Activated T-helper 17 cell treated with anti-CD3 and anti-CD28 coated beads, Interleukin-2, amount 50 U/mL, for 72 hours (primary cell): Measurements from ENCODE around the gene DDX31. TPM values are rescaled to one million over a fixed set of nuclear protein-coding genes. Genes with fewer than 3 reads are reported as not detected.
A peak's percentile ranks its signal among the peaks of the same experiment; 100 is the strongest.

Source experiments
- ATAC-seq: fragments of 150-1000 bp; cut with Tn5 transposase; replicated peaks from 2 replicates; pipeline ENCODE4 v1.10.0; 2021; ENCODE audit warnings: mild to moderate bottlenecking, moderate library complexity
- H3K27ac Mint-ChIP-seq: one replicate; pipeline ENCODE4 v1.8.0; 2022; ENCODE audit warnings: mixed read lengths
- H3K27me3 Mint-ChIP-seq: one replicate; pipeline ENCODE4 v1.8.0; 2022; ENCODE audit warnings: mixed read lengths
- H3K36me3 Mint-ChIP-seq: one replicate; pipeline ENCODE4 v1.8.0; 2022; ENCODE audit warnings: low read depth, mild to moderate bottlenecking, mixed read lengths
- H3K4me1 Mint-ChIP-seq: one replicate; pipeline ENCODE4 v1.8.0; 2022; ENCODE audit warnings: mixed read lengths
- H3K4me3 Mint-ChIP-seq: one replicate; pipeline ENCODE4 v1.8.0; 2022; ENCODE audit warnings: mild to moderate bottlenecking, mixed read lengths
- H3K9me3 Mint-ChIP-seq: one replicate; pipeline ENCODE4 v1.8.0; 2022; ENCODE audit warnings: mixed read lengths
- total RNA-seq, 2 donors: library from RNA; stranded (reverse); gene quantifications; one replicate each; pipeline ENCODE4 v1.2.3, GENCODE V29; 2022

The DDX31 gene
- total RNA-seq, 2 donors from 2014 or later: 12.7 to 23.0 TPM

DNA sequence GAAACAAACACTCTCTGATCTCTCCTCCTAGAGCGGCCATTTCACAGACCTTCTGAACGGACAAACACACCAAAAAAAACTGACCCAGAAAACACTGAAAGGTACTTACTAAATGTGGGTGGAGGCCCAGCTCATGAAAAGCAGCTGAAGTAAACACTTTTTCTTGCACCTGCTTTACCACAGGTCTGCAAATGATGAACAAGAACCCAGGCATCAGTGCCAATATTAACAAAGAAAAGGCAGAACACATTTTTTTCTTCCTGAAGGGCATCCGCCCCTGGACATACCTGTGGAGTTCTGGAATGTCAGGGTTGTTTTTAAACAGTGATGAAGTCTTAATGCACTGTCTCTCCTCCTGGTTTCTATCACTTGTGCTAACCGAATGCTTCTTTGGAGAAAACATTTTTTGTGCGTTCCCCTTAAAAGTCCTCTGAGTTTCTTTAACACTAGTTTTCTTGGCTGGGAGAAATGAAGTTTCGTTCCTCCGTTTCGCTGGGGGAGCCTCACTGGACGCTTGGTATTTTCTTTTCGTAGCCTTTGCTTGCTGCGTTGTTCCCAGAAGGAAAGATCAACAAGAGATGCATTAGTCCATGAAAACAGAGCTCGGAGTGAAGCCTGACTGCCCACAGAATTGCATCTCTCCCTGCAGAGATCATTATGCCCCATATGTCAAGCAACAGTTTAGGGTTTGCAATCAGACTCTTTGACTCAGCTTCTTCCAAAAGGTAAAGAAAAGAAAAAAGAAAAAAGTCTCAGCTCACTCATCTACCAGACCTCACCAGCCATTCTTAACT, 7.4 kb downstream of the DDX31 start:
- Mint-ChIP-seq H3K9me3 (no peaks in the 10 kb centered on the region), H3K27me3 (no peaks in the 10 kb centered on the region), H3K4me1 (no peaks in the 10 kb centered on the region), H3K27ac (peak overlapping the region; percentile 50), H3K36me3 (peaks cover 11% of the 10 kb centered on the region), H3K4me3 (no peak overlapping the region)
- no peak for ATAC-seq

DNA sequence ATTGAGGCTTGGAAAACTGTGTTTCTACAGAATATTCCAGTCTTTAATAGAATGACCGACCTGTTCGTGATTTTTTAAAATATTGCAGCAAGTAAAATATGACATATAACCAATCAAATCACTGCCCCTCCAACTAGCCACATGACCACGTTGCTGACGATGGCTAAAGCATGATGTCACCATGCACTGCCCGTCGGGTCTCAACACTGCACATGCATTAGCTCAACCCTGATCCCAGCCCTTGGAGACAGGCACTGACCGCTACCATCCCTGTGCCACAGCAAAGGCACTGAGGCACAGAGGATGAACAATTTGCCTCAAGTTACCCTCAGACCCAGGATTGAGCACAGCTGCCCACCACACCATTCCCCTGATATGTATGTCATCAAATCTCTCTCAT, 13.5 kb downstream of the DDX31 start:
- no peak for ATAC-seq
- peaks cover 34% of the 10 kb centered on the region for H3K36me3 Mint-ChIP-seq
- no peaks in the 10 kb centered on the region for H3K9me3 Mint-ChIP-seq
- no peaks in the 10 kb centered on the region for H3K4me1 Mint-ChIP-seq
- H3K27me3 Mint-ChIP-seq: no peaks in the 10 kb centered on the region
- no peak overlapping the region for H3K27ac Mint-ChIP-seq
- no peak overlapping the region for H3K4me3 Mint-ChIP-seq

DNA sequence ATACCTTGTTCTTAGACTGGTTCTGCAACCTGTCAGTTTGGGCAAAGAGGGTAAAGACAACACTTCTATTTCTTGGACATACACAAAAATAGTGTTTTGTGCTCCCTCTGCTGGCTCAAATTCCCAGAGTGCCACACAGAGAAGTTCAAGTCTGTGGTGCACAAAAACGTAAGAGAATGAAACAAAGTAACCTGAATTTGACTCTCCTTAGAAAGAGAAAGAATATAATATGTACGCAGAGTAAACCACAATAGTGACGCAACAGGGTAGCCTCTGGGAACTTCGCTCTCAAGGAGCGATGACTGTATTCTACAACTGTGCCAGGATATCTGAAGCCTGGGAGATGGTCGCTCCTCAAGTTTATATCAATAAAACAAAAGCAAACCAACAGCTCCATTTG, 18.5 kb downstream of the DDX31 start:
- Mint-ChIP-seq H3K36me3 (peaks cover 85% of the 10 kb centered on the region), H3K9me3 (no peaks in the 10 kb centered on the region), H3K27ac (no peak overlapping the region), H3K27me3 (no peaks in the 10 kb centered on the region), H3K4me3 (no peak overlapping the region), H3K4me1 (no peaks in the 10 kb centered on the region)
- ATAC-seq: no peak

DNA sequence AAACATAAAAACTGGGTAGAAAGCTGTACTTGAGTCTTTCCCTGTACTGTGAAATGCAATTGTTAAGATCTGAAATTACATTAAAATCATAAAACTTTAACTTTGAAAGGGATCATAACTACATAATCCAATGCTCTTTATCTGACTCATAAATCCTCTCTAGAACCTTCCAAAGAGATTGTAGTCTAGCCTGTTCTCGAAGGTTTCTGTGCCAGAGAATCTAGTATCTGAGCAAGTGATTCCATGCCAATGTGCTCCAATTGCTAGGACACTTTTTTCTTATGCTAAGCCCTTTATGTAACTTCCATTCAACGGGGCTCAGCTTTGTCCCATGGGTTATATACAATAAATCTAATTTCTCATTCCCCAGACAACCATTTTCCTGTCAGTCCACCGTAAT, 21.1 kb downstream of the DDX31 start:
- ATAC-seq: no peak
- no peak overlapping the region for H3K27ac Mint-ChIP-seq
- H3K36me3 Mint-ChIP-seq: peaks cover 94% of the 10 kb centered on the region
- no peaks in the 10 kb centered on the region for H3K9me3 Mint-ChIP-seq
- no peaks in the 10 kb centered on the region for H3K27me3 Mint-ChIP-seq
- no peak overlapping the region for H3K4me3 Mint-ChIP-seq
- H3K4me1 Mint-ChIP-seq: no peaks in the 10 kb centered on the region

DNA sequence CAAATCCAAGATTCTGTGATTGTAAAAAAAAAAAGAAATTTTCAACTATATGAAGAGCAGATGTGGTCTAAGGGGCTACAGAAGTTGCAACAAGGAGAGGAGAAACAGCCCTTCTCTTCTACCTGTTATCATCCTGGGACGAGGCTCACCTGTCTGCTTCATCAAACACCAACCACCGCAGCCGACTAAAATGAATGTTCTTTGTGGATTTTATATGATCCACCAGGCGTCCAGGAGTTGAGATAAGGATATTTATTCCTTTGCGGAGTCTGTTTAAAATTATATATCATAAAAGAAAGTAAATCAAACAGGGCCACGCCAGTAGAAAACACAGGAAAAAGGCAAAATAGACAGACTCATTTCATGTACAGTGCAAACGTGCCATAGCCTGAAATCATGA, 21.5 kb downstream of the DDX31 start:
- ATAC-seq: no peak
- no peak overlapping the region for H3K27ac Mint-ChIP-seq
- no peak overlapping the region for H3K4me3 Mint-ChIP-seq
- peaks cover 97% of the 10 kb centered on the region for H3K36me3 Mint-ChIP-seq
- no peaks in the 10 kb centered on the region for H3K4me1 Mint-ChIP-seq
- H3K27me3 Mint-ChIP-seq: no peaks in the 10 kb centered on the region
- no peaks in the 10 kb centered on the region for H3K9me3 Mint-ChIP-seq

DNA sequence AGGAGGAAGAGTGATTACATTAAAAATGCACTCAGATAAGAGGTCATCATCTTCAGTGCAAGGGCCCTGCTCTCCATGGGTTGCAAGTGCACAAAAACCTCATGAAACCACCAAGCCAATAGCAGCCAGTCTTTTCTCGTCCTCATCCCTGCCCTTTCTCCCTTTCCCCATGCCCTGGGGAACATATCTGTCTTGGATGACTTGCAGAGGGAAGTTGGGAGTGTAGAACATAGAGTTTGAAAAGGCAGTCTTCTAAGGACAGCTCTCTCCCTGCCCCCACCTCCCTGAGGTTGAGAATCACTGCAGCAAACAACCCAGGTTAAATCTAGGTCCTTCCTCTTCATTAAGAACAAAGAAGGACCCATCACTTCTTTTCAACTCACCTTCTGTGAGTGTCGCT, 22.0 kb downstream of the DDX31 start:
- no peaks in the 10 kb centered on the region for H3K9me3 Mint-ChIP-seq
- no peaks in the 10 kb centered on the region for H3K27me3 Mint-ChIP-seq
- no peak overlapping the region for H3K4me3 Mint-ChIP-seq
- H3K4me1 Mint-ChIP-seq: no peaks in the 10 kb centered on the region
- H3K27ac Mint-ChIP-seq: no peak overlapping the region
- peaks cover 100% of the 10 kb centered on the region for H3K36me3 Mint-ChIP-seq
- no peak for ATAC-seq

DNA sequence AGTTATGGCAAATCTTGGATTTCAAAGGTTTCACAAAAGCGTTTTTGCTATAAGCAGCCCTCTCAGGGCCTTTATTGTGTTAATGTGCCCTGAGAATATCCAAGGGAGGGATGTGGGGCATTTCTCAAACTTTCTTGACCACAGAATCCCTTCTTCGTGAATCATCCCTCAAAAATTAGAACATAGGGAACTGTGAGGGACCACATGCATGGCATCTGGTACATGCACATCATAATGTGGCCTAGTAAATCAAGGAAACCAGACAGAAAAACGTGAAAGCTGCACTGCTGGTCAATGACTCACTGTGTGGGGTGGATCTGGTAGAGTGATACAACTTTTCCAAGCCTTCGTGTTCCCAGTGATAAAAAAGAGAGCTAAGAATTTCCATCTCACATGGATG, 22.4 kb downstream of the DDX31 start:
- H3K36me3 Mint-ChIP-seq: peaks cover 100% of the 10 kb centered on the region

DNA sequence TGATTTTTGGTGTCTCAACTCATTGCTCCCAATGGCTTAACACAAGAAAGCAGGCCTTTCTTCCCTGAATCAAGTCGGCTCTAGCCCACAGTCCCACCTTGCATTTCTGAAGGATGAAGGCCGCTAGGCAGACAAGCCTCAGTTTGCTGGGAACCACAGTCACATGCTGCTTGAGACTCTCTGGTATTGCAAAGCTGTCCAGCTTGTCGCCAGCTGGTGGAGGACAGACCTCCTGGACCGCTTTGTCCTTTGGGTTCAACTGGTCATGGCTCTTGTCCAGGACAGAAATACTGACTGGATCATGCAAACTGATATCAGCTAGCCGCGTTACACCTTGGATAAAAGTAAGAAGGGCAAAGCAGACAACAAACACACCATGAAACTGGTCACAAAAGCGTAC, 23.1 kb downstream of the DDX31 start:
- H3K27ac Mint-ChIP-seq: no peak overlapping the region
- peaks cover 100% of the 10 kb centered on the region for H3K36me3 Mint-ChIP-seq
- H3K4me3 Mint-ChIP-seq: no peak overlapping the region
- H3K27me3 Mint-ChIP-seq: no peaks in the 10 kb centered on the region
- H3K4me1 Mint-ChIP-seq: no peaks in the 10 kb centered on the region
- no peaks in the 10 kb centered on the region for H3K9me3 Mint-ChIP-seq
- no peak for ATAC-seq

More for the DNA sequence above, 22.4 kb downstream of the DDX31 start:
- ATAC-seq: peak; percentile 71
- no peaks in the 10 kb centered on the region for H3K4me1 Mint-ChIP-seq
- no peaks in the 10 kb centered on the region for H3K9me3 Mint-ChIP-seq
- H3K27me3 Mint-ChIP-seq: no peaks in the 10 kb centered on the region
- H3K4me3 Mint-ChIP-seq: no peak overlapping the region
- no peak overlapping the region for H3K27ac Mint-ChIP-seq

DNA sequence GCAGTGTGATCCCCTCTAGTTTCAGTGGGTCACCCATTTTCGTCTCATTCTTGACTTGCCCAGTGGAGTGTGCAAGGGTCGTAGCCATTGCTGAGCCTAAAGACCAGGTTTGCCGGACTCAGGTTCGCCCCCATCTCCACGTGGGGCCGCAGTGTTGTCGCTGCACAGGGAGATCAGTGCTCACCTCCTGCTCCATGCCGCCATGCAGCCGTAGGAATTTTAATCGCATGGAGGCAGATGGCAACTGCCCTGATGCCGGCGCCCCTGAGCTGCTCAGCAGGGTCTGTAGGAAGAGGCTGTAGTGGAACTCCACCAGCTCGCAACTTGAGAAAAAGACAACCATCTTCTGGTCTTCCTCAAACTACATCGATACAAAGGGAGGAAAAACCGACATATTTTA, 24.1 kb downstream of the DDX31 start:
- no peak for ATAC-seq
- Mint-ChIP-seq H3K9me3 (no peaks in the 10 kb centered on the region), H3K36me3 (peaks cover 100% of the 10 kb centered on the region), H3K4me3 (no peak overlapping the region), H3K4me1 (no peaks in the 10 kb centered on the region), H3K27ac (no peak overlapping the region), H3K27me3 (no peaks in the 10 kb centered on the region)

DNA sequence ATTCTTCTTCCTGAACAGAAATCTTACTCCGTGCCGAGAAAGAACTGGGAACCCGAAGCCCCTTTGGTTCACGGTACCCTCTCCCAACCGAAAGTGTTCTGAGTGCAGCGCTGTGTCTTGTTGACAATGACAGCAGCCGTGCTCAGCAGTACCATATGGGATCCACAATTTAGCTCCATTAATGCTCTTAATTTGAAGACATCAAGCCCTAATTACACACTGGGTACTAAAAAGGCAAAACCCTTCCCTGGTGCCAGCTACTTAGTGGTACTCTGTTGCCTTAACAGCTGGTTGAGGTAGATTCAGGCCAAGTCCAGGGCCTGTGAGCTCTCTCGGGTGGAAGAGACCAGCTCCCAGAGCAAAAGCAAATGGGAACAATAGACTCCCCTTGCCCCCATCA, 24.5 kb downstream of the DDX31 start:
- H3K36me3 Mint-ChIP-seq: peaks cover 100% of the 10 kb centered on the region
- no peak for ATAC-seq

DNA sequence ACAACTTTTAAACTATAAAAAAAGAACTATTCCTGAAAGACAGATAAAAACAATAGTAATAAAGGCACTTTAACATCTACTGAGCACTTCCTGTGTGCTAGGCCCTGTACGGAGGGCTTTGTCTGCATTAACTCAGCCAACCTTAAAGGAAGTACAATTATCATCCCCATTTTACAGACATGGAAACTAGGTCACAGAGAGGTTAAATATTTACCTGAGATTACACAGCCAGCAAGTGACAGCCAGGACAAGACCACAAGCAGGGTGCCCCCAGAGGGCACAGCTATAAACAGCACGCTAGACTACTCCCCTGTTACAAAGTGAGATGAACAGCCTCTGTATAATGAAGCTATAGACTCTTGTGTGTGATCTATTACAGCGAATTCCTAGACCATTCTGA, 25.5 kb downstream of the DDX31 start:
- no peaks in the 10 kb centered on the region for H3K27me3 Mint-ChIP-seq
- H3K4me1 Mint-ChIP-seq: no peaks in the 10 kb centered on the region
- H3K4me3 Mint-ChIP-seq: no peak overlapping the region
- peaks cover 100% of the 10 kb centered on the region for H3K36me3 Mint-ChIP-seq
- no peak overlapping the region for H3K27ac Mint-ChIP-seq
- no peaks in the 10 kb centered on the region for H3K9me3 Mint-ChIP-seq
- ATAC-seq: no peak

More for the DNA sequence above, 24.5 kb downstream of the DDX31 start:
- Mint-ChIP-seq H3K27me3 (no peaks in the 10 kb centered on the region), H3K27ac (no peak overlapping the region), H3K9me3 (no peaks in the 10 kb centered on the region), H3K4me3 (no peak overlapping the region), H3K4me1 (no peaks in the 10 kb centered on the region)

DNA sequence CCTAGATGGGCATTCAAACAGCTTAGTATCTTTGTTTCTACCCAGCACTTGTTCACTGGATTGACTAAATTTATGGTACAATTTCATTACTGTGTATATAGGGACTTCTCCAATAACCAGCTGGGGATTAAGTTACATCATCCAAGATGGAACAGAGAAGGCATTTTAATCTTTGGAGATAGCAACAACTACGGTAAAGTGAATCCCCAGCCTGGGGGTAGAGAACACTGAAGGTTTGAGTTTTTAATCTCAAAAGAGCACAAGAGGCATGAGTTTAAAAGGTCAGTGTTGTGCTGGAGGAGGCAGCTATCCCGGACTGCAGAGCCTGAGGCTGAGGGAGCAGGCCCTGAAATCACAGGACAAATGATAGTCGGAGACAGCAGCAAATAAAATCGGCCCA, 28.6 kb downstream of the DDX31 start:
- ATAC-seq: no peak
- Mint-ChIP-seq H3K4me3 (no peak overlapping the region), H3K27me3 (no peaks in the 10 kb centered on the region), H3K4me1 (no peaks in the 10 kb centered on the region), H3K9me3 (no peaks in the 10 kb centered on the region), H3K27ac (no peak overlapping the region), H3K36me3 (peaks cover 98% of the 10 kb centered on the region)

DNA sequence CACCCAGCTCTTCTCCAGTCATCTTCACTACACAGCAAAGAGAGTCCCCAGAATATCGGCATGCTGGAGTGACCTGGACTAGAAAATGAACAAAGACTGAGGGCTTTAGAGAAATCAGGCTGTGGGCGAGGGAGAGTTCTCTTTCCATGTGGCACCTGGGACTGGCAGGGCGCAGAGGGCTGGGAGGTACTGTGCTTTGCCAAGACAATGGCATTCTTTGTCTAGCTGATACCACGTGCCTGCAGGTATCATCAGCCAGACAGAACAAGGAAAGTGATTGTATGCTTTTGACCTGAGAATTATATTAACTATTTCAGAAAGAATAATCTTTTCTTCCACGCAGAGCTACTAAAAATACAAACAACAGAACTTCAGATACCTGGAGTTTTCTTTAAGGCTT, 30.5 kb downstream of the DDX31 start:
- no peak overlapping the region for H3K27ac Mint-ChIP-seq
- no peaks in the 10 kb centered on the region for H3K9me3 Mint-ChIP-seq
- H3K4me3 Mint-ChIP-seq: no peak overlapping the region
- ATAC-seq: no peak
- peaks cover 98% of the 10 kb centered on the region for H3K36me3 Mint-ChIP-seq
- H3K27me3 Mint-ChIP-seq: no peaks in the 10 kb centered on the region
- H3K4me1 Mint-ChIP-seq: no peaks in the 10 kb centered on the region

DNA sequence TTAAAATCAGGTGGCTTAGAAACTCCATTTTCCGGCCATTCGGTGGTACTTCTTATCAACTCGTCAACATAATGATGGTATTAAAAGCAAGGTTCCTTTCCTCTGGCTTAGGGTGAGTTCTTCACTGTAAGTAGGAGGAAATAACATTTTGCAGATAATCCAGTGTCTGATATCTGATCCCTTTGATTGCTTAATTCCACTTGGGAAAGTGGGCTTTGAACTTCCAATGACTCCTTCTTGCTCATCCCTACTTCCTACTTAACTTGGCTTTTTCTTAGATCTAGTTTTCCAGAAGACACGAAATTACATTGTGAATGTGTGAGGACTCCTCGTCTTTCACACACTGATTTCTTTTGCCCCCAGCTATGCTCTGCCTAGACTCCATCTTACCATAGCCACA, 31.5 kb downstream of the DDX31 start:
- Mint-ChIP-seq H3K4me3 (no peak overlapping the region), H3K27me3 (no peaks in the 10 kb centered on the region), H3K27ac (no peak overlapping the region), H3K36me3 (peaks cover 98% of the 10 kb centered on the region), H3K4me1 (no peaks in the 10 kb centered on the region), H3K9me3 (no peaks in the 10 kb centered on the region)
- ATAC-seq: no peak

DNA sequence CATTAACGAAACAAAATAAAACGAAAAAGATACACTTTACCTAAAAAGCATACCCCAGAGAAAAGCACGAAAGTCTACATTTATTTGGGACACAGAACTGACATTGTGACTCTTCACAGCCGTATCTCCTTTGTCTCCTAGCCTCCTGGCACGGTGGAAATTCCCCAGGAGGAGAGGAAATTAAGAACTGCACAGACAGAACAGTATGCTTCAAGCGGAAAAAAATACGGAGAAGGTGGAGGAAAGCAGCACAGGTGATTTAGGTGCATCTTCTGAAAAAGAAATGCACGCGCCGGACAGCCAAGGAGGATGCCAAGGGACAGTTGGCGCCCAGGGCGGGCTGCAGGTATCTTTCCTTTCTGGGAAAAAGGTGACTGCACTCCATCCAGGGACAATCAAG, 32.0 kb downstream of the DDX31 start:
- no peak overlapping the region for H3K27ac Mint-ChIP-seq
- no peak for ATAC-seq
- no peaks in the 10 kb centered on the region for H3K27me3 Mint-ChIP-seq
- peaks cover 98% of the 10 kb centered on the region for H3K36me3 Mint-ChIP-seq
- no peaks in the 10 kb centered on the region for H3K4me1 Mint-ChIP-seq
- no peaks in the 10 kb centered on the region for H3K9me3 Mint-ChIP-seq
- H3K4me3 Mint-ChIP-seq: no peak overlapping the region

DNA sequence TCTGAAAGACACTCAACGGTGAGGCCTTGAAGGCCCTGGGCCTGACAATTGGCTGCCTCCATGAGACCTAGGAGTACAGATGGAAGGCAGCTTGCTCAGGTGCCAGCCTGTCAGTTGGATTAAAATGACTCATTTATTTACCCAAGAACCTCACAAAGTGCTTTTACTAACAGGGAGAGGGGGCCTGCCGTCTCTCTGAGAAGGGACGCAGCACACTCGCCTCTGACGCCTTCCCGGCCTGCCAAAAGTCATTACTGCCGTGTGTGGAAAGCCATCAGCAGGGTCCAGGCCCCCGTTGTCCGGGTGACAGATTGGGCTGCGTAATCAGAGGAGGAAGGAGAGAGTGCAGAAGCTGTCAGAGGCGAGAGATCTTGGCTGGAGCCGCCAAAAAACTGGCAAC, 32.4 kb downstream of the DDX31 start:
- H3K4me1 Mint-ChIP-seq: no peaks in the 10 kb centered on the region
- H3K9me3 Mint-ChIP-seq: no peaks in the 10 kb centered on the region
- H3K27ac Mint-ChIP-seq: no peak overlapping the region
- no peak overlapping the region for H3K4me3 Mint-ChIP-seq
- peaks cover 98% of the 10 kb centered on the region for H3K36me3 Mint-ChIP-seq
- no peaks in the 10 kb centered on the region for H3K27me3 Mint-ChIP-seq
- no peak for ATAC-seq
